Neural crest cell (in vitro differentiated cells): ENCODE measurements around the gene SNX8. TPM values are rescaled to one million over a fixed set of nuclear protein-coding genes. Genes with fewer than 3 reads are reported as not detected.

Experiments used
- DNase-seq: peaks from one replicate; pipeline ENCODE4 v3.0.0; 2021; ENCODE audit warnings: low read depth, mixed read lengths, low spot score
- H3K27ac Mint-ChIP-seq: one replicate; pipeline ENCODE4 v1.8.0; 2021; ENCODE audit warnings: mild to moderate bottlenecking, mixed read lengths; ENCODE audit not compliant: unreplicated experiment
- H3K27me3 Mint-ChIP-seq: 2 replicates; pipeline ENCODE4 v1.8.0; 2021; ENCODE audit warnings: low read depth, mild to moderate bottlenecking, mixed read lengths
- H3K36me3 Mint-ChIP-seq: 2 replicates; pipeline ENCODE4 v1.8.0; 2021; ENCODE audit warnings: low read depth, mild to moderate bottlenecking, mixed read lengths
- H3K4me1 Mint-ChIP-seq: 2 replicates; pipeline ENCODE4 v1.8.0; 2021; ENCODE audit warnings: mixed read lengths
- H3K4me3 Mint-ChIP-seq: one replicate; pipeline ENCODE4 v1.8.0; 2021; ENCODE audit warnings: mild to moderate bottlenecking, mixed read lengths
- H3K9me3 Mint-ChIP-seq: 2 replicates; pipeline ENCODE4 v1.8.0; 2021; ENCODE audit warnings: mixed read lengths
- CTCF ChIP-seq: fragments of 200-600 bp; sonication (generic); conservative IDR thresholded peaks from 2 replicates; pipeline ENCODE4 v1.5.0; 2021; ENCODE audit warnings: antibody characterized with exemption, mild to moderate bottlenecking
- total RNA-seq: library from RNA; stranded (reverse); gene quantifications from 2 replicates; pipeline ENCODE4 v1.2.1, GENCODE V29; 2021

Gene SNX8
- total RNA-seq, 1 donor from 2014 or later: 31.8 TPM

GRCh38 chr7:2228921-2229320, 85.3 kb downstream of the SNX8 start:
- no peak for TF ChIP-seq CTCF
- DNase-seq: no peak
- H3K27ac Mint-ChIP-seq: no peak overlapping the region
- H3K36me3 Mint-ChIP-seq: peaks cover 10% of the 10 kb centered on the region
- H3K4me3 Mint-ChIP-seq: no peak overlapping the region
- H3K9me3 Mint-ChIP-seq: no peaks in the 10 kb centered on the region
- peaks cover 12% of the 10 kb centered on the region for H3K4me1 Mint-ChIP-seq
- H3K27me3 Mint-ChIP-seq: no peaks in the 10 kb centered on the region

- Mint-ChIP-seq H3K9me3 (no peaks in the 10 kb centered on the region), H3K27me3 (no peaks in the 10 kb centered on the region), H3K4me3 (no peak overlapping the region), H3K27ac (peak overlapping the region; percentile 86), H3K4me1 (peaks cover 6% of the 10 kb centered on the region), H3K36me3 (peaks cover 10% of the 10 kb centered on the region)
- no peak for TF ChIP-seq CTCF
- DNase-seq: no peak
These were observed 86.5 kb downstream of the SNX8 start for GRCh38 chr7:2227699-2228098.

GRCh38 chr7:2225830-2226229, 88.4 kb downstream of the SNX8 start:
- H3K36me3 Mint-ChIP-seq: peaks cover 10% of the 10 kb centered on the region
- no peak overlapping the region for H3K4me3 Mint-ChIP-seq
- H3K4me1 Mint-ChIP-seq: no peaks in the 10 kb centered on the region
- no peak overlapping the region for H3K27ac Mint-ChIP-seq
- no peaks in the 10 kb centered on the region for H3K27me3 Mint-ChIP-seq
- DNase-seq: no peak
- H3K9me3 Mint-ChIP-seq: no peaks in the 10 kb centered on the region
- no peak for TF ChIP-seq CTCF

GRCh38 chr7:2225336-2225735, 88.9 kb downstream of the SNX8 start:
- Mint-ChIP-seq H3K36me3 (peaks cover 10% of the 10 kb centered on the region), H3K4me3 (no peak overlapping the region), H3K27me3 (no peaks in the 10 kb centered on the region), H3K9me3 (no peaks in the 10 kb centered on the region), H3K4me1 (no peaks in the 10 kb centered on the region), H3K27ac (no peak overlapping the region)
- no peak for TF ChIP-seq CTCF
- no peak for DNase-seq

- DNase-seq: no peak
These were observed 89.3 kb downstream of the SNX8 start for GRCh38 chr7:2224934-2225333.

More at GRCh38 chr7:2224934-2225333, 89.3 kb downstream of the SNX8 start:
- Mint-ChIP-seq H3K36me3 (peaks cover 10% of the 10 kb centered on the region), H3K4me1 (no peaks in the 10 kb centered on the region), H3K27me3 (no peaks in the 10 kb centered on the region), H3K4me3 (no peak overlapping the region), H3K9me3 (no peaks in the 10 kb centered on the region), H3K27ac (no peak overlapping the region)
- no peak for TF ChIP-seq CTCF
